B cell (primary cell): ENCODE data around the gene OSBP2. TPM values are rescaled to one million over a fixed set of nuclear protein-coding genes. Genes with fewer than 3 reads are reported as not detected.

Experiments
- ATAC-seq: fragments of 200-7000 bp; cut with Tn5 transposase; one replicate; pipeline ENCODE4 v1.10.0; 2021; ENCODE audit warnings: low read depth, mild to moderate bottlenecking, moderate number of reproducible peaks, moderate library complexity
- CTCF ChIA-PET: fragments of 350-600 bp; sonication (Branson Sonifier 250); formaldehyde crosslinking; loops from one replicate; lab custom pipeline; 2021; ENCODE audit warnings: antibody characterized with exemption, inconsistent platforms; lab: Charles Lee
- POLR2A ChIA-PET: fragments of 350-600 bp; sonication (Branson Sonifier 250); formaldehyde crosslinking; loops from one replicate; lab custom pipeline; 2021; ENCODE audit warnings: antibody characterized with exemption; lab: Charles Lee
- DNase-seq: peaks from one replicate; pipeline ENCODE4 v3.0.0; 2013
- H2AFZ ChIP-seq: 2 replicates; pipeline ENCODE4 v1.6.1; 2012; ENCODE audit warnings: mild to moderate bottlenecking, low read depth, low read length; ENCODE audit not compliant: insufficient read depth, poor library complexity, severe bottlenecking
- H3K27ac ChIP-seq, 2 donors: 1 replicate in 1 of 2; 2 replicates in 1 of 2; pipeline ENCODE4 v1.5.1; 2012 to 2013; ENCODE audit warnings: low read length in 2 of 2, mild to moderate bottlenecking in 2 of 2, moderate library complexity in 1 of 2
- H3K27me3 ChIP-seq, 4 experiments: fragments of 200-600 bp in 1 of 4; sonication (generic) in 1 of 4; replicated peaks in 1 of 4; 1 replicate in 2 of 4; 2 replicates in 2 of 4; pipeline versions ENCODE4 v1.6.1 to v1.7.0; 2013 to 2016; ENCODE audit warnings: low read length in 3 of 4, mild to moderate bottlenecking in 2 of 4, mixed read lengths in 1 of 4, moderate library complexity in 1 of 4; ENCODE audit not compliant: insufficient read depth in 4 of 4, control insufficient read depth in 3 of 4; ENCODE audit errors: control extremely low read depth in 1 of 4
- H3K36me3 ChIP-seq, 2 experiments: replicated peaks in 1 of 2; 1 replicate in 1 of 2; 2 replicates in 1 of 2; pipeline versions ENCODE4 v1.6.1 to v1.7.1; 2013; ENCODE audit warnings: low read length in 1 of 2; ENCODE audit not compliant: insufficient read depth in 2 of 2, control insufficient read depth in 1 of 2; ENCODE audit errors: control extremely low read depth in 1 of 2, extremely low read depth in 1 of 2
- H3K4me1 ChIP-seq, 2 donors: fragments of 200-600 bp in 1 of 2; sonication (generic) in 1 of 2; 1 replicate in 1 of 2; 2 replicates in 1 of 2; pipeline versions ENCODE4 v1.5.1 to v1.6.1; 2013 to 2017; ENCODE audit warnings: low read length in 2 of 2; ENCODE audit not compliant: control insufficient read depth in 2 of 2, insufficient read depth in 2 of 2
- H3K4me2 ChIP-seq: replicated peaks from 2 replicates; pipeline ENCODE3; 2012; ENCODE audit warnings: mild to moderate bottlenecking, low read depth, low read length; ENCODE audit not compliant: poor library complexity, severe bottlenecking
- H3K4me3 ChIP-seq, 5 experiments: fragments of 200-600 bp in 1 of 5; sonication (generic) in 1 of 5; 1 replicate in 3 of 5; 2 replicates in 2 of 5; pipeline versions ENCODE4 v1.5.1 to v1.7.0; 2011 to 2016; ENCODE audit warnings: low read length in 4 of 5, mild to moderate bottlenecking in 4 of 5, low read depth in 2 of 5, control low read depth in 1 of 5, moderate library complexity in 1 of 5; ENCODE audit not compliant: insufficient read depth in 1 of 5; ENCODE audit errors: control extremely low read depth in 1 of 5, extremely low read depth in 1 of 5
- H3K79me2 ChIP-seq: fragments of 200-600 bp; sonication (generic); one replicate; pipeline ENCODE4 v1.6.0; 2016; ENCODE audit warnings: low read length; ENCODE audit not compliant: control insufficient read depth, insufficient read depth
- H3K9ac ChIP-seq: fragments of 200-600 bp; sonication (generic); 2 replicates; pipeline ENCODE4 v1.6.1; 2017; ENCODE audit warnings: mild to moderate bottlenecking, low read length, moderate library complexity
- H3K9me3 ChIP-seq, 3 donors: one replicate each; pipeline versions ENCODE4 v1.6.1 to v1.7.1; 2013; ENCODE audit warnings: low read length in 2 of 3; ENCODE audit not compliant: control insufficient read depth in 2 of 3, insufficient read depth in 1 of 3; ENCODE audit errors: control extremely low read depth in 1 of 3
- H4K20me1 ChIP-seq: 2 replicates; pipeline ENCODE4 v1.6.0; 2012; ENCODE audit warnings: mild to moderate bottlenecking, low read length; ENCODE audit not compliant: insufficient read depth, control insufficient read depth, poor library complexity, severe bottlenecking
- H3K27ac Mint-ChIP-seq: one replicate; pipeline ENCODE4 v1.8.0; 2021; ENCODE audit warnings: mixed read lengths
- H3K27me3 Mint-ChIP-seq: one replicate; pipeline ENCODE4 v1.8.0; 2021; ENCODE audit warnings: mixed read lengths
- H3K4me1 Mint-ChIP-seq: one replicate; pipeline ENCODE4 v1.8.0; 2021; ENCODE audit warnings: mixed read lengths
- H3K4me3 Mint-ChIP-seq: one replicate; pipeline ENCODE4 v1.8.0; 2021; ENCODE audit warnings: mixed read lengths
- H3K9me3 Mint-ChIP-seq: one replicate; pipeline ENCODE4 v1.8.0; 2022; ENCODE audit warnings: mixed read lengths; ENCODE audit not compliant: insufficient read depth
- EZH2 ChIP-seq: IDR thresholded peaks from 2 replicates; pipeline ENCODE4 v1.6.1; 2012; ENCODE audit warnings: borderline replicate concordance, low read depth, mild to moderate bottlenecking, moderate library complexity, low read length; ENCODE audit not compliant: insufficient read depth, poor library complexity, severe bottlenecking
- WGBS: methylation state at CpG from one replicate; pipeline ENCODE4 v1.1.5; 2013; ENCODE audit warnings: missing lambda C conversion rate; ENCODE audit not compliant: insufficient coverage; 5-methylcytosine and 5-hydroxymethylcytosine counted together
- intact Hi-C: fragments of 100-400 bp; cut with micrococcal nuclease; formaldehyde crosslinking; loops from one replicate; pipeline ENCODE4 v1.10.0; 2022
- polyA plus RNA-seq: library from polyadenylated mRNA; depleted of rRNA; stranded (reverse); fragments of >200 nt; gene quantifications from 2 replicates; pipeline ENCODE4 v1.2.3, GENCODE V29; 2012
- total RNA-seq, 2 donors: library from RNA; stranded (reverse); fragments of 120-200 nt in 1 of 2; gene quantifications; 1 replicate in 1 of 2; 2 replicates in 1 of 2; pipeline versions ENCODE4 v1.2.3 to v1.2.4, GENCODE V29; 2013 to 2022
- TF ChIP-seq, protein P1 (sequence below): fragments of 200-600 bp; IDR thresholded peaks from one replicate; pipeline ENCODE4 v1.8.0; 2022; ENCODE audit warnings: antibody characterized with exemption, mild to moderate bottlenecking

Gene OSBP2
- total and polyA plus RNA-seq, 2 donors (not counting 1 experiment from before 2014, with no cell fraction given): 0.10 to 1.0 TPM

DNA sequence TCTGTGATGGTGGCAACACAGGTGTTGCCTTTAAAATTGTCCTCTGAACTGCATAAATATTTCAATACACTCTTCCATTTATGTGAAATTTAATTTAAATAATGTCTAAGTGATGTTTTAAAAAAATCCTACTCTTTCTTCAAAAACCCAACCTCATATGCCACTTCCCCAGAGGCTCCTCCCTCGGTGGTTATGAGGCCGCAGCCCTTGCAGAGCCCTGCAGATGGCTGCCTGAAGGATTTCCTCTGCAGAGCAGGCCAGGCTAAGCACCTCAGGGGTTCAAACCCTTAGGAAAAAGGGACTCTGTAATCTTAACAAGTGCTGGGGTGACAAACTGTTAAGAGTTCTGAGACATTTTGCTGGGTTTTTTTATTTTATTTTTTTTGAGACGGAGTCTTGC is 248.7 kb downstream of the OSBP2 start:
- no peak for TF ChIP-seq EZH2
- Histone ChIP-seq H3K36me3 (peaks cover 0 to 90% of the 10 kb centered on the region in 2 experiments), H3K9me3 (no peaks in the 10 kb centered on the region), H4K20me1 (no peaks in the 10 kb centered on the region), H3K27ac (no peak overlapping the region), H3K27me3 (no peaks in the 10 kb centered on the region), H3K4me3 (no peak overlapping the region), H3K4me2 (no peak overlapping the region), H3K79me2 (no peaks in the 10 kb centered on the region), H2AFZ (no peak overlapping the region), H3K9ac (no peak overlapping the region), H3K4me1 (no peaks in the 10 kb centered on the region)
- ChIA-PET POLR2A (no interaction called here), CTCF (no interaction called here)
- DNase-seq (no peak), ATAC-seq (no peak)
- intact Hi-C loops: no loop called here
- WGBS: 36% methylated on average over 3 of the region's 3 CpGs
- Mint-ChIP-seq H3K4me3 (no peak overlapping the region), H3K27ac (no peak overlapping the region), H3K27me3 (no peaks in the 10 kb centered on the region), H3K4me1 (no peaks in the 10 kb centered on the region), H3K9me3 (no peaks in the 10 kb centered on the region)

DNA sequence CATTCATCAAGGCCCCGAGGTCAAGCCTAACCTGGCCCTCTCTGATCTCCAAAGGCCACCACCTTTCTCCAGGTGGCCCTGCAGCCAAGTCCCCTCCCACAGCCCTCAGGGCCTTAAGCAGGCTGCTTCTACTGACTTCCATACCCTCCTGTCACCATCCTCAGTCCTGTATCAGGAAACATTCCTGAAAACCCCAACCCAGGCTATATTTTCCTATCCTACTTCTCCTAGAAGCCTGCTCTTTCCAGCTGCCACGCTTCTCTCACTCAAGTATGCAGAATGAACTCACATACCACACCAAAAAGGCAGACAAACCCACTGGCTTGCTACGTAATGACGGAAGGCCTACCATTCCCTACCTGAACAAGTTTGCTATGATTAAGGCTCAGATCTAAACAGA is 250.3 kb downstream of the OSBP2 start:
- Histone ChIP-seq H3K27ac (no peak overlapping the region), H3K27me3 (no peaks in the 10 kb centered on the region), H3K36me3 (peaks cover 2 to 92% of the 10 kb centered on the region in 2 experiments), H3K4me1 (no peaks in the 10 kb centered on the region), H3K9me3 (no peaks in the 10 kb centered on the region), H3K9ac (no peak overlapping the region), H2AFZ (no peak overlapping the region), H3K4me2 (no peak overlapping the region), H3K79me2 (no peaks in the 10 kb centered on the region), H4K20me1 (no peaks in the 10 kb centered on the region), H3K4me3 (no peak overlapping the region)
- Mint-ChIP-seq H3K27ac (no peak overlapping the region), H3K4me3 (no peak overlapping the region), H3K4me1 (no peaks in the 10 kb centered on the region), H3K27me3 (no peaks in the 10 kb centered on the region), H3K9me3 (no peaks in the 10 kb centered on the region)
- no peak for TF ChIP-seq EZH2
- TF ChIP-seq, protein P1, sequence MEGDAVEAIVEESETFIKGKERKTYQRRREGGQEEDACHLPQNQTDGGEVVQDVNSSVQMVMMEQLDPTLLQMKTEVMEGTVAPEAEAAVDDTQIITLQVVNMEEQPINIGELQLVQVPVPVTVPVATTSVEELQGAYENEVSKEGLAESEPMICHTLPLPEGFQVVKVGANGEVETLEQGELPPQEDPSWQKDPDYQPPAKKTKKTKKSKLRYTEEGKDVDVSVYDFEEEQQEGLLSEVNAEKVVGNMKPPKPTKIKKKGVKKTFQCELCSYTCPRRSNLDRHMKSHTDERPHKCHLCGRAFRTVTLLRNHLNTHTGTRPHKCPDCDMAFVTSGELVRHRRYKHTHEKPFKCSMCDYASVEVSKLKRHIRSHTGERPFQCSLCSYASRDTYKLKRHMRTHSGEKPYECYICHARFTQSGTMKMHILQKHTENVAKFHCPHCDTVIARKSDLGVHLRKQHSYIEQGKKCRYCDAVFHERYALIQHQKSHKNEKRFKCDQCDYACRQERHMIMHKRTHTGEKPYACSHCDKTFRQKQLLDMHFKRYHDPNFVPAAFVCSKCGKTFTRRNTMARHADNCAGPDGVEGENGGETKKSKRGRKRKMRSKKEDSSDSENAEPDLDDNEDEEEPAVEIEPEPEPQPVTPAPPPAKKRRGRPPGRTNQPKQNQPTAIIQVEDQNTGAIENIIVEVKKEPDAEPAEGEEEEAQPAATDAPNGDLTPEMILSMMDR: no peak
- no peak for ATAC-seq
- no peak for DNase-seq
- intact Hi-C loops: loop anchor here (5.0 kb wide), 1 partner anchor 202 kb away; no protein-coding TSS in a partner anchor
- WGBS: 72% methylated on average over 2 of the region's 4 CpGs
- POLR2A ChIA-PET: no interaction called here
- CTCF ChIA-PET: interaction anchor here (0.6 to 1.1 kb wide), 2 partner anchors 141 to 161 kb away, joined by 3 read pairs; no protein-coding TSS in a partner anchor
